ENCODE measurements around the gene ZBTB8B.

DNA sequence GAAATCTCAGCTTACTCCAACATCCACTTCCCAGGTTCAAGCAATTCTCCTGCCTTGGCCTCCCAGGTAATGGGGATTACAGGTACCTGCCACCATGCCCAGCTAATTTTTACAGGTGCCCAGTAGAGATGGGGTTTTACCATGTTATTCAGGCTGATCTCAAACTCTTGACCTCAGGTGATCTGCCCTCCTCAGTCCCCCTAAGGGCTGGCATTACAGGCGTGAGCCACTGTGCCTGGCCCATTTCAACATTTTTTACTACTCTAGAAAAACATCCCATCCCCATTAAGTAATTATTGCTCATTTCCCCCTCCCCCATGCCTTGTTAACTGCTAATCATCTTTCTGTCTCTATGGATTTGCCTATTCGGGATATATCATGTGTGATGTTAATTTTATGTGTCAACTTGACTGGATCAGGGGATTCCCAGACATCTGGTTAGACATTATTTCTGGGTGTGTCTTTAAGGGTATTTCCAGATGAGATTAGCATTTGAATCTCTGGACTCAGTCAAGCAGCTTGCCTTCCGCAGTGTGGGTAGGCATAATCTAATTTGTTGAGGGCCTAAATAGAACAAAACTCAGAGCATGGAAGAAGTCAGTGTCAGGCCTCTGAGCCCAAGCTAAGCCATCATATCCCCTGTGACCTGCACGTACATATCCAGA, 33.0 kb upstream of the ZBTB8B start:
- TF ChIP-seq, protein P1, sequence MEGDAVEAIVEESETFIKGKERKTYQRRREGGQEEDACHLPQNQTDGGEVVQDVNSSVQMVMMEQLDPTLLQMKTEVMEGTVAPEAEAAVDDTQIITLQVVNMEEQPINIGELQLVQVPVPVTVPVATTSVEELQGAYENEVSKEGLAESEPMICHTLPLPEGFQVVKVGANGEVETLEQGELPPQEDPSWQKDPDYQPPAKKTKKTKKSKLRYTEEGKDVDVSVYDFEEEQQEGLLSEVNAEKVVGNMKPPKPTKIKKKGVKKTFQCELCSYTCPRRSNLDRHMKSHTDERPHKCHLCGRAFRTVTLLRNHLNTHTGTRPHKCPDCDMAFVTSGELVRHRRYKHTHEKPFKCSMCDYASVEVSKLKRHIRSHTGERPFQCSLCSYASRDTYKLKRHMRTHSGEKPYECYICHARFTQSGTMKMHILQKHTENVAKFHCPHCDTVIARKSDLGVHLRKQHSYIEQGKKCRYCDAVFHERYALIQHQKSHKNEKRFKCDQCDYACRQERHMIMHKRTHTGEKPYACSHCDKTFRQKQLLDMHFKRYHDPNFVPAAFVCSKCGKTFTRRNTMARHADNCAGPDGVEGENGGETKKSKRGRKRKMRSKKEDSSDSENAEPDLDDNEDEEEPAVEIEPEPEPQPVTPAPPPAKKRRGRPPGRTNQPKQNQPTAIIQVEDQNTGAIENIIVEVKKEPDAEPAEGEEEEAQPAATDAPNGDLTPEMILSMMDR (conservative IDR thresholded peaks at IDR 0.05; ENCODE audit: low read length) = no peak
- TF ChIP-seq EZH2phosphoT487 (IDR thresholded peaks at IDR 0.05; ENCODE audit: borderline replicate concordance) = no peak
